Endothelial cell (in vitro differentiated cells): Measurements from ENCODE around the gene VPS36. TPM values are rescaled to one million over a fixed set of nuclear protein-coding genes. Genes with fewer than 3 reads are reported as not detected.
"Not testable (repeated sequence)": the region's sequence is repeated elsewhere in the genome, so short reads cannot be mapped to it uniquely, and the experiment has no call there.

Experiments used
- DNase-seq: peaks from one replicate; pipeline ENCODE4 v3.0.0; 2021; ENCODE audit warnings: low spot score
- H3K27ac Mint-ChIP-seq: one replicate; pipeline ENCODE4 v1.8.0; 2021; ENCODE audit warnings: mixed read lengths, inconsistent platforms; ENCODE audit not compliant: unreplicated experiment
- H3K27me3 Mint-ChIP-seq: one replicate; pipeline ENCODE4 v1.8.0; 2021; ENCODE audit warnings: mild to moderate bottlenecking, moderate library complexity, mixed read lengths, inconsistent platforms; ENCODE audit not compliant: unreplicated experiment
- H3K36me3 Mint-ChIP-seq: one replicate; pipeline ENCODE4 v1.8.0; 2021; ENCODE audit warnings: mild to moderate bottlenecking, low read depth, mixed read lengths, inconsistent platforms; ENCODE audit not compliant: unreplicated experiment
- H3K4me1 Mint-ChIP-seq: one replicate; pipeline ENCODE4 v1.8.0; 2021; ENCODE audit warnings: mild to moderate bottlenecking, mixed read lengths, inconsistent platforms; ENCODE audit not compliant: unreplicated experiment
- H3K4me3 Mint-ChIP-seq: one replicate; pipeline ENCODE4 v1.8.0; 2021; ENCODE audit warnings: mild to moderate bottlenecking, mixed read lengths, inconsistent platforms; ENCODE audit not compliant: unreplicated experiment
- H3K9me3 Mint-ChIP-seq: one replicate; pipeline ENCODE4 v1.8.0; 2021; ENCODE audit warnings: mixed read lengths, inconsistent platforms; ENCODE audit not compliant: unreplicated experiment
- long read RNA-seq: library from polyadenylated mRNA; unstranded; transcript quantifications from one replicate; pipeline ENCODE4 v2.0.0, GENCODE V29; 2020; ENCODE audit not compliant: unreplicated experiment
- total RNA-seq: library from RNA; stranded (reverse); fragmentation: NEBNext Ultra II Directional; extraction: Animal tissue kit (Norgen Biotek cat#: 25700); gene quantifications from one replicate; pipeline ENCODE4 v1.2.1, GENCODE V29; 2021; ENCODE audit not compliant: unreplicated experiment
- TF ChIP-seq, protein P1 (sequence below): fragments of 200-600 bp; sonication (generic); IDR thresholded peaks from one replicate; pipeline ENCODE4 v1.5.0; 2021; ENCODE audit warnings: antibody characterized with exemption; ENCODE audit not compliant: unreplicated experiment

Gene VPS36, protein sequence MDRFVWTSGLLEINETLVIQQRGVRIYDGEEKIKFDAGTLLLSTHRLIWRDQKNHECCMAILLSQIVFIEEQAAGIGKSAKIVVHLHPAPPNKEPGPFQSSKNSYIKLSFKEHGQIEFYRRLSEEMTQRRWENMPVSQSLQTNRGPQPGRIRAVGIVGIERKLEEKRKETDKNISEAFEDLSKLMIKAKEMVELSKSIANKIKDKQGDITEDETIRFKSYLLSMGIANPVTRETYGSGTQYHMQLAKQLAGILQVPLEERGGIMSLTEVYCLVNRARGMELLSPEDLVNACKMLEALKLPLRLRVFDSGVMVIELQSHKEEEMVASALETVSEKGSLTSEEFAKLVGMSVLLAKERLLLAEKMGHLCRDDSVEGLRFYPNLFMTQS
- 51.6 TPM for total RNA-seq
- long read RNA-seq, full-length matches to known transcripts, result 8 of 35 reads
- long read RNA-seq, partial matches to known transcripts, result 18 of 35 reads
- long read RNA-seq, other reads (novel, unspliced or antisense), result 9 of 35 reads

DNA sequence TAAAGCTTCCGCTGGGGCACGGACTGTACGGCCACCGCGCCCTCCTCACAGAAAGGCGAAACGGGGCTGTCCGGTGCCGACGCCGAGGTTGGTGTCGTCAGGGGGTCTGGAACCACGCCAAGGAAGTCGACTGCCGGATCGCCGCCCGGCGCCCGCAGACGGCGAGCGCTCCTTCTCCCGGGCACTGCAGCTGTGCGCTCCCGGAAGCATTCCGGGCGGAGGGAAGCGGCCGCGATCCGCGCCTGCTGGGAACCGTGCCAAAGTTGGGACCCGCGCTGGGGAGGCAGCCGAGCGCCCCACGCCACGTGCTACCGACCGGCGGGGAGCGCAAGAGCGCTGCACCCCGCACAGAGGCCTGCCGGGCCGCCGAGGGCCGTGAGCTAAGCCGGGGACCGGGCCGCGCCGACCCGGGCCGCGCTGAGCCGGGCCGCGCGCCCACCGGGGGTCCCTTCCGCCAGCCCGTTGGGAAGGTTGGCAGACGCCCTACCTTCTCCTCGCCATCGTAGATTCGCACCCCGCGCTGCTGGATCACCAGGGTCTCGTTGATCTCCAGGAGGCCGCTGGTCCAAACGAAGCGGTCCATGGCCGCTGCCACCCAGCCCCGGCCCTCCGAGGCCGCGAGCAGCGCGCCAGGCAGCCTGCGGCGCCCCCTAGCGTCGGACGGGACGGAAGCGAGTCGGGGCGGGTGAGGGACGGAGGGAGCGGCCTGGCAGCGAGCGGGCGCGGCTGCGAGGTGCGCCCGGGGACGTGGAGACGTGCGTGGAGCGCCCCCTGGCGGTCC is at the start of gene VPS36:
TSS of gene VPS36 (minus strand) at position 623 of the 781 bp plus-strand sequence. CDS start at position 583, 40 bp downstream.
- Mint-ChIP-seq H3K9me3 (no peaks in the 10 kb centered on the region), H3K4me3 (peak within 1 kb of the TSS; percentile 95), H3K4me1 (peaks cover 28% of the 10 kb centered on the region), H3K36me3 (peaks cover 8% of the 10 kb centered on the region), H3K27ac (peak within 1 kb of the TSS; percentile 86), H3K27me3 (peaks cover 6% of the 10 kb centered on the region)
- TF ChIP-seq, protein P1, sequence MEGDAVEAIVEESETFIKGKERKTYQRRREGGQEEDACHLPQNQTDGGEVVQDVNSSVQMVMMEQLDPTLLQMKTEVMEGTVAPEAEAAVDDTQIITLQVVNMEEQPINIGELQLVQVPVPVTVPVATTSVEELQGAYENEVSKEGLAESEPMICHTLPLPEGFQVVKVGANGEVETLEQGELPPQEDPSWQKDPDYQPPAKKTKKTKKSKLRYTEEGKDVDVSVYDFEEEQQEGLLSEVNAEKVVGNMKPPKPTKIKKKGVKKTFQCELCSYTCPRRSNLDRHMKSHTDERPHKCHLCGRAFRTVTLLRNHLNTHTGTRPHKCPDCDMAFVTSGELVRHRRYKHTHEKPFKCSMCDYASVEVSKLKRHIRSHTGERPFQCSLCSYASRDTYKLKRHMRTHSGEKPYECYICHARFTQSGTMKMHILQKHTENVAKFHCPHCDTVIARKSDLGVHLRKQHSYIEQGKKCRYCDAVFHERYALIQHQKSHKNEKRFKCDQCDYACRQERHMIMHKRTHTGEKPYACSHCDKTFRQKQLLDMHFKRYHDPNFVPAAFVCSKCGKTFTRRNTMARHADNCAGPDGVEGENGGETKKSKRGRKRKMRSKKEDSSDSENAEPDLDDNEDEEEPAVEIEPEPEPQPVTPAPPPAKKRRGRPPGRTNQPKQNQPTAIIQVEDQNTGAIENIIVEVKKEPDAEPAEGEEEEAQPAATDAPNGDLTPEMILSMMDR, result peak; percentile 100
- peak; percentile 100 for DNase-seq

DNA sequence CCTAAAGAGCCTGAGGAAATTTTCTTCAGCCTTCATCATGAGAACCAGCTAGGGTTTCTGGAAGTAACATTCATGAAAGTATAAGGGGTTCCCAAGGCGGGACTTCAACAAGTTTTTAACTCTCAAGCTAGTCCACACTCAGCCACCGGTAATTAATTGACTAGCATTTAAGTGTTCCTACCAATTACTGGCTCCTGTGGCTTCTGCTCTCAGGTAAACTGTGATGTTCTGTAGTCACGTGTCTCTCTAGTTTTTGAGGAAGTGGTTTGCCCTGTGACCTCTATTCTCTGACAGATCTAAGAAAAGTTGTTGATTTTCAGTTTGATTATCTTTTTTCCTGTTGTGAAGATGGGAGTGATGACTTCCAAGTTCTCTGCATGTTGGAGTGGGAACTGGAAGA is 47.5 kb upstream of the VPS36 start:
- H3K36me3 Mint-ChIP-seq, H3K9me3 Mint-ChIP-seq, H3K27me3 Mint-ChIP-seq, DNase-seq, H3K4me3 Mint-ChIP-seq, H3K27ac Mint-ChIP-seq, H3K4me1 Mint-ChIP-seq: not testable (repeated sequence)

DNA sequence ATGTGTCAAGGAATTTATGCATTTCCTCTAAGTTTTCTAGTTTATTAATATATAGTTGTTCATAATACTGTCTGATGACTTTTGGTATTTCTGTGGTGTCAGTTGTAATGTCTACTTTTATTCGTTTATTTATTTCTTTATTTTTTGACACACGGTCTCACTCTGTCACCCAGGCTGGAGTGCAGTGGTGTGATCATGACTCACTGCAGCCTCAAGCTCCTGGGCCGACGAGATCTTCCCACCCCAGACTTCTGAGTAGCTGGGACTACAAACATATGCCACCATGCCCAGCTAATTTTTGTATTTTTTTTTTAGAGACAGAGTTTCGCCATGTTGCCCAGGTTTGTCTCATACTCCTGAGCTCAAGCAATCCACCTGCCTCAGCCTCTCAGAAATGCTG is 43.8 kb upstream of the VPS36 start:
- H3K4me1 Mint-ChIP-seq, H3K27ac Mint-ChIP-seq, H3K27me3 Mint-ChIP-seq, DNase-seq, H3K9me3 Mint-ChIP-seq, H3K4me3 Mint-ChIP-seq, H3K36me3 Mint-ChIP-seq: not testable (repeated sequence)

DNA sequence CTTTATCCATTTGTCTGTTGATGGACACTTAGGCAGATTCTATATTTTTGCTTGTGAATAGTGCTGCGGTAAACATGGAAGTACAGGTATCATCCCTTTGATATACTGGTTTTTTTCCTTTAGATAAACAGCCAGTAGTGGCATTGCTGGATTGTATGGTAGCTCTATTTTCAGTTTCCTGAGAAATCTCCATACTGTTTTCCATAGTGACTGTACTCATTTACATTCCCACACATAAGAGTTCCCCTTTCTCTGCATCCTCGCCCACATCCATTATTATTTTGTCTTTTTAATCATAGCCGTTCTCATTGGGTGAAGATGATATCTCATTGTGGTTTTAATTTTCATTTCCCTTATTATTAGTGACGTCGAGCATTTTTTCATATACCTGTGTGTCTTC is 40.6 kb upstream of the VPS36 start:
- not testable (repeated sequence) for H3K36me3 Mint-ChIP-seq, H3K27me3 Mint-ChIP-seq, DNase-seq, H3K9me3 Mint-ChIP-seq, H3K27ac Mint-ChIP-seq, H3K4me3 Mint-ChIP-seq, H3K4me1 Mint-ChIP-seq

DNA sequence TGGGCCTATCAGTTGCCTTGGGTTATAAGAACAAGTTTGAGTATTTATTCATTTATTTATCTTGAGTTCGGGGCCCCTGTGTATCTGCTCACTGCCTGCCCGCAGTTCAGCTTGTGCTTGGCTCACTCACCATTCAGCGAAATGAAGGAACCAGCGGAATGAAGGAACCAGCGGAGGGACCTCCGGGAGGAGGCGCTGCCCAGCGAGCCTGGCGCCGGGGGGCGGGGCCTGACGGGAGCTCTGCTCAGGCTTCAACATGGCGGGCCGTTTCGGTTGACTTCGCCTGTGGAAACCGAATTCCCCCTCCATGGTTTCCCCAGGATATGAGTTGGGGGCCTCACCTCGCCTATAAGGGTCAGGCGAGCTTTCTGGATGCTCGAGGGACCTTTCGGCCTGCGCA is 38.3 kb upstream of the VPS36 start:
- not testable (repeated sequence) for H3K4me3 Mint-ChIP-seq, DNase-seq, H3K36me3 Mint-ChIP-seq, H3K27me3 Mint-ChIP-seq, H3K9me3 Mint-ChIP-seq, H3K4me1 Mint-ChIP-seq, H3K27ac Mint-ChIP-seq

DNA sequence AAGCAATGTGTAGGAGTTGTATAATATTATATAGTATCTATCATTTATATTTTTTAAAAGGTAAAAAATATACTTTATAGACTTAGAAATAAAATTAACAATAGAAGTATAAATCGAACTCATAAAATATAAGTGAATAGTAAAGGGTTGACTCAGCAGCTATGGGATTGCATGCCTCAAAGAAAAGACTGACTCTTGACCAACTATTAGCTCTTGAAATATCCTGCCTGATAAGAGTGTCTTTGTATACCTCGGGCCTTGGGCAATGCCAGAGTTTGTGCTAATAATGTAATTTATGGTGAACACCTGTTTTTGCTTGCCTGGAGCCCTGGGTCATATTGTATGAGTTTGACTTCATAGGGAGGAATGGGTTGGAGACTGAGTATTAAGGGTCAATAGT is 36.6 kb upstream of the VPS36 start:
- not testable (repeated sequence) for H3K27ac Mint-ChIP-seq, H3K27me3 Mint-ChIP-seq, H3K4me3 Mint-ChIP-seq, DNase-seq, H3K9me3 Mint-ChIP-seq, H3K4me1 Mint-ChIP-seq, H3K36me3 Mint-ChIP-seq

DNA sequence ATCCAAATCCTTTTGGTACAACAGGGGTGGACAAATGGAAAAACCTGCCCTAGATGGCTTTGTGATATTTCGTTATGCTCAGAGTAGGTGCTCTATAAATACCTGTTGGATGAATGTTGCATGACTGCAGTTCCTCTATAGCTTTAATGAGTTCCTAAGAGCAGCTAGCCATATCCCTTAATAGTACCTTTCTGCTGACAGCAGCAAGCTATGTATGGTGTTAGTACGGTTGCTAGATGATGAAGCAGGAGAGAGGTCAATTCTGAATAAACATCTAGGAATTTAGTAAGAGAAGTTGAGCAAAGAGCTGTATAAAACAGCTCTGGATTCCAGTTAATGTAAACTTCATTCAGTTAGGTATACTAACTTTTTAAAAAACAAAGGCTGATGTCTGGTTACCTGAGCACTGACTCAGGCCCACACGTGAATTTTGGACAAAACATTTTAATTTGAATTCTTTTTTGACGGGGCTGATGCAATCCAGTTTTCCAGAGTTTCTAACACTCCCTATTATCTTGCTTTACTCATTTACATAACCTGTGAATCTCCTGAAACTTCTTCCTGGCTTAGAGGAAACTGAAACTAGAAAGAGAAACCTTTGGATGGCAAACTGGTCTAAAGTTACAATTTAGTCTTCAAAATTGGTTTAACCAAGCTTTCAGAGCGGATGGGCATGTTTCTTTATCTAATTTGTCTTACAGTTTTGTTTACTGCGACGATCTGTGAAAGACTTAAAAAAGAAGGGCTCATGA is 30.4 kb upstream of the VPS36 start:
- not testable (repeated sequence) for H3K4me1 Mint-ChIP-seq, H3K27me3 Mint-ChIP-seq, H3K27ac Mint-ChIP-seq, DNase-seq, H3K36me3 Mint-ChIP-seq, H3K4me3 Mint-ChIP-seq, H3K9me3 Mint-ChIP-seq

DNA sequence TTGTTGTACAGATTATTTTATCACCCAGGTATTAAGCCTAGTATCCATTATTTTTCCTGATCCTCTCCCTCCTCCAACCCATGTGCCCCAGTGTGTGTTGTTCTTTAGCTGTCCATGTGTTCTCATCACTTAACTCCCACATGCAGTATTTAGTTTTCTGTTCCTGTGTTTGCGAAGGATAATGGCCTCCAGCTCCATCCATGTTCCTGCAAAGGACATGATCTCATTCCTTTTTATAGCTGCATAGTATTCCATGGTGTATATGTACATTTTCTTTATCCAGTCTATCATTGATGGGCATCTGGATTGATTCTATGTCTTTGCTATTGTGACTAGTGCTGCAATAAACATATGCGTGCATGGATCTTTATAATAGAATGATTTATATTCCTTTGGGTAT is 18.1 kb upstream of the VPS36 start:
- H3K4me3 Mint-ChIP-seq, result peak overlapping the region; percentile 26
- H3K27me3 Mint-ChIP-seq, DNase-seq: not testable (repeated sequence)

More for the DNA sequence above, 18.1 kb upstream of the VPS36 start:
- H3K4me1 Mint-ChIP-seq, H3K9me3 Mint-ChIP-seq, H3K27ac Mint-ChIP-seq: not testable (repeated sequence)
- H3K36me3 Mint-ChIP-seq, result peaks cover 27% of the 10 kb centered on the region
